ENCODE data around the gene P2RY12. TPM values are rescaled to one million over a fixed set of nuclear protein-coding genes. Genes with fewer than 3 reads are reported as not detected.

P2RY12 gene
- total RNA-seq, 4 donors from 2014 or later: 0.31 to 7.8 (median 3.7) TPM

DNA sequence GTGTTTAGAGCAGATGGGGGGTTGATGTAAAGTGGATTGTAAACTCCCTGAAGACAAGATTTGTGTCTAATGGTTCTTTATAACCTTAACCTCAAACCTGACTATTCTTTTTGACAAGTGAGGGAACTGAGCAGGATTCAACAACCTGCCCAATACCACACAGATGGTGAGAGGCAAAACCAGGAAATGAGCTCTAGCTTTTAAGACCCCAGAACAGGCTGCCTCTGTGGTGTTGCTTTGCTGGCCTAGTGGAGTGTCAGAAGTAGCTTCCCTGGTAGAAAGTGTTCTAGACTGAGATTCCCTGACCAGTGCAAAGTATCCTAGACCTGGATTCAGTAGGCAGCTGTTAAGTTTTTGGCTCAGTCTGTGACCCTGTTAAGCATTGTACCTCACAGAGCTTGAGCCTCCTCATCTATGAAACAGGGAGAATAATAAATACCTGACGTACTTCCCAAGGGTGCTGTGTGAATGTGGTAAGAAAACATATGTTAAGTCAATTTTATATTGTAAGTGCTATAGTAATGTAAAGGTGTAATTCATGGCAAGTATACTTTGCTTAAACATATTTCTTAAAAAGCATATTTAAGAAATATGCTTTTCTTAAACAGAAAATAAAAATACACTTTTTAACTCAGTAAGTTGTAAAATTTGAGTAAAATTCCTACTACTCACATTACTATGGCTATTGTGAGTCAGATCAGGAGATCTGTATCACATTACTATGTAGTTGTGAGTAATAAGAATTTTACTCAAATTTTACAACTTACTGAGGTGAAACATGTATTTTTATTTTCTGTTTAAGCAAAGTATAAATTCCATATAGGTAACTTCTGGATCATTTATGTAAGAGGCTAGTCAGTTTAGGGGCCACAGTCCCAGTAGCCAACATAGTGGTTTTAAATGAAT is 76.7 kb downstream of the P2RY12 start:
- TF ChIP-seq POLR2AphosphoS5 (IDR thresholded peaks at IDR 0.05) (no peak), EP300 (IDR thresholded peaks at IDR 0.05) (no peak), POLR2A (IDR thresholded peaks at IDR 0.05) (no peak)
- TF ChIP-seq, protein P1, sequence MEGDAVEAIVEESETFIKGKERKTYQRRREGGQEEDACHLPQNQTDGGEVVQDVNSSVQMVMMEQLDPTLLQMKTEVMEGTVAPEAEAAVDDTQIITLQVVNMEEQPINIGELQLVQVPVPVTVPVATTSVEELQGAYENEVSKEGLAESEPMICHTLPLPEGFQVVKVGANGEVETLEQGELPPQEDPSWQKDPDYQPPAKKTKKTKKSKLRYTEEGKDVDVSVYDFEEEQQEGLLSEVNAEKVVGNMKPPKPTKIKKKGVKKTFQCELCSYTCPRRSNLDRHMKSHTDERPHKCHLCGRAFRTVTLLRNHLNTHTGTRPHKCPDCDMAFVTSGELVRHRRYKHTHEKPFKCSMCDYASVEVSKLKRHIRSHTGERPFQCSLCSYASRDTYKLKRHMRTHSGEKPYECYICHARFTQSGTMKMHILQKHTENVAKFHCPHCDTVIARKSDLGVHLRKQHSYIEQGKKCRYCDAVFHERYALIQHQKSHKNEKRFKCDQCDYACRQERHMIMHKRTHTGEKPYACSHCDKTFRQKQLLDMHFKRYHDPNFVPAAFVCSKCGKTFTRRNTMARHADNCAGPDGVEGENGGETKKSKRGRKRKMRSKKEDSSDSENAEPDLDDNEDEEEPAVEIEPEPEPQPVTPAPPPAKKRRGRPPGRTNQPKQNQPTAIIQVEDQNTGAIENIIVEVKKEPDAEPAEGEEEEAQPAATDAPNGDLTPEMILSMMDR (IDR thresholded peaks at IDR 0.05): no peak
- Histone ChIP-seq H3K27me3 (no peaks in the 10 kb centered on the region), H3K4me3 (no peak overlapping the region), H3K36me3 (no peaks in the 10 kb centered on the region), H3K4me1 (peaks cover 0 to 6% (median 0%) of the 10 kb centered on the region in 3 donors), H3K27ac (no peak overlapping the region), H3K9me3 (no peaks in the 10 kb centered on the region)
- no peak for ATAC-seq
- 80 to 100% methylated on average over 1 of the region's 1 CpG for WGBS, 2 donors (ENCODE audit: low coverage in 1 of 2)

DNA sequence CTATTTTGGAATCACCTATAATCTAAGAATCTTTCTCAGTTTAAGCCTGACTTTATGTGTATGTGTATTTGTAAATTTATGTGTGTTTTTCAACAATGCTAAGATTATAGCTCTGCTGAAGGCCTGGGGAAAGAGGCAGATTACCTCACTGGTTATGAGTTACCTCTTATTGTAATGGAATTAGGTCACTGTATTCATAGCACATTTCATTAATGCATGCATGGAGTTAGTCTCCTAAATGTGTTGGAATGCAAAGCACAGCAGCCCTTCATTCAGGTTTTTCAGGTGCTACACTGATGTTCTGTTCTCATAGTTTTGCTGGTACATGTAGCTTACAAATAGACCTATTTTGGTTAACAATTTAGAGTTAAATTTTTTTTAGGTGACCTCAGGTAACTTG is 77.4 kb downstream of the P2RY12 start:
- no peak for ATAC-seq
- H3K27me3 ChIP-seq: no peaks in the 10 kb centered on the region
- H3K9me3 ChIP-seq: no peaks in the 10 kb centered on the region
- H3K4me1 ChIP-seq: peaks cover 0 to 6% (median 0%) of the 10 kb centered on the region in 3 donors
- no peaks in the 10 kb centered on the region for H3K36me3 ChIP-seq
- TF ChIP-seq, protein P1 (IDR thresholded peaks at IDR 0.05): no peak
- TF ChIP-seq EP300 (IDR thresholded peaks at IDR 0.05) (no peak), POLR2A (IDR thresholded peaks at IDR 0.05) (no peak), POLR2AphosphoS5 (IDR thresholded peaks at IDR 0.05) (no peak)
- no peak overlapping the region for H3K4me3 ChIP-seq
- H3K27ac ChIP-seq: no peak overlapping the region

DNA sequence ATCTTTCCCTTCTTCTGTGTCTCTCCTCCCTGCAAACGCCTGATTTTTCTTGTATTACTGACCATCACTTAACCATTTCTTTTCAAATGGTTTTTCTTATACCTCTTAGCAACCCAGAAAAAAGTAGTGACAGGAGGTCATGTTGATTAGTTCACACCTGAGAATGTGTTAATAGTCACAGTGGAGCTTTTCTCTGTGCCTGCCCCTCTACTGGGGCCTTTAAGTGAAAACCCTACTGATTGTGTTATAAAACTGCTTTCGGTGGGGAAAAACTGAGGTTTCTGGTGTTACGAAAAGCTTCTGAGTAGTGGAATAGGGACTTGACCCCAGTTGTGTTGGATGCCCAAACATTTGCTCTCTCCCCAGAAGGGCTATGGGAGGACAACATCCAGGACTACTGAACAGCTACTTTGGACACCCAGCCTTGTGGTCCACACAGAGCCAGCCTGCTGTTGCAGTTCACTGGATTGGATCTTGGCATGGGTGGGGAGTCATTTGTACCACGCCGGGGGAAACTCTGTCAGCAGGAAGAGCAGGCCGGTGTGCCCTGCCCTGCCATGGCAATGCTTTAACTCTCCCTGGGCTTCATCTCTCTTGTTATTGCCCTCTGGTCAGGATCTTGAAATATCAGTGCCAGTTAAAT is 78.3 kb downstream of the P2RY12 start:
- Histone ChIP-seq H3K27me3 (no peaks in the 10 kb centered on the region), H3K4me3 (no peak overlapping the region), H3K4me1 (peaks cover 0 to 6% (median 0%) of the 10 kb centered on the region in 3 donors), H3K36me3 (no peaks in the 10 kb centered on the region), H3K27ac (no peak overlapping the region), H3K9me3 (no peaks in the 10 kb centered on the region)
- ATAC-seq: no peak
- 82 to 84% methylated on average over 5 to 6 of the region's 6 CpGs for WGBS, 2 donors (ENCODE audit: low coverage in 1 of 2)
- no peak for TF ChIP-seq POLR2AphosphoS5 (IDR thresholded peaks at IDR 0.05)
- no peak for TF ChIP-seq POLR2A (IDR thresholded peaks at IDR 0.05)
- TF ChIP-seq, protein P1 (IDR thresholded peaks at IDR 0.05): no peak
- TF ChIP-seq EP300 (IDR thresholded peaks at IDR 0.05): no peak

DNA sequence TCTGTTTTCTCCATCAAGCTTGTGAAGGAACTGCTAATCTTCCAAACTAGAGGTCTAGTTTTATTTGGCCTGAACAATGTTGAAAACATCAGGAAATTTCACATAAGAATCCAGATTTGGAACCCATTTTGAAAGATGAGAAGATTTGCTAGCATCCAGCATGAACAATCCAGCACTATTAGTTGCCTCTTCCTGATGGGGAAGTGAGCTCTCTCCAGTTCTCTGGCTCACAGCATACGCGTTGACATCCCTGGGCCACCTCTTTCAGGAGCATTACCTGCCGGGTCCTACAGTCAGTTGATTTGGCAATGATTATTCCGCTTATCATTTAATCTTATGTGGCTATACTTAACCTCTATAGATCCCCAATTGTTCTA is 78.8 kb downstream of the P2RY12 start:
- no peaks in the 10 kb centered on the region for H3K36me3 ChIP-seq
- no peaks in the 10 kb centered on the region for H3K27me3 ChIP-seq
- H3K9me3 ChIP-seq: no peaks in the 10 kb centered on the region
- peaks cover 0 to 6% (median 0%) of the 10 kb centered on the region in 3 donors for H3K4me1 ChIP-seq
- H3K27ac ChIP-seq: no peak overlapping the region
- TF ChIP-seq EP300 (IDR thresholded peaks at IDR 0.05) (no peak), POLR2A (IDR thresholded peaks at IDR 0.05) (no peak), POLR2AphosphoS5 (IDR thresholded peaks at IDR 0.05) (no peak)
- TF ChIP-seq, protein P1 (IDR thresholded peaks at IDR 0.05): no peak
- 85 to 90% methylated on average over 4 of the region's 4 CpGs for WGBS, 2 donors (ENCODE audit: low coverage in 1 of 2)
- no peak for ATAC-seq
- no peak overlapping the region for H3K4me3 ChIP-seq
